AG04449 (cell line): ENCODE measurements around the gene PPCDC.
"Not testable (repeated sequence)": the region's sequence is repeated elsewhere in the genome, so short reads cannot be mapped to it uniquely, and the experiment has no call there.

Experiments
- CTCF ChIA-PET: fragments of 350-600 bp; formaldehyde crosslinking; extraction: SDS; loops from one replicate; lab custom pipeline; 2021; ENCODE audit warnings: antibody characterized with exemption; lab: Yijun Ruan, JAX
- POLR2A ChIA-PET: fragments of 400-600, 350-600 bp; formaldehyde crosslinking; extraction: SDS; loops from one replicate; lab custom pipeline; 2020; ENCODE audit warnings: antibody characterized with exemption, inconsistent platforms; lab: Yijun Ruan, JAX
- DNase-seq: peaks from one replicate; pipeline ENCODE4 v3.0.0-alpha.2; 2010; ENCODE audit warnings: low read depth, low spot score
- H3K4me3 ChIP-seq: 2 replicates; pipeline ENCODE4 v1.5.1; 2011; ENCODE audit warnings: low read depth, mild to moderate bottlenecking, control low read depth, low read length
- CTCF ChIP-seq: IDR thresholded peaks from one replicate; pipeline ENCODE4 v1.5.1; 2011; ENCODE audit warnings: mild to moderate bottlenecking, moderate library complexity, low read length, control low read depth, inconsistent platforms; ENCODE audit not compliant: insufficient read depth; ENCODE audit errors: missing control alignments

PPCDC gene

GRCh38 chr15:75068748-75069147 is 45.4 kb downstream of the PPCDC start:
- POLR2A ChIA-PET: no interaction called here
- no peak for TF ChIP-seq CTCF
- CTCF ChIA-PET: no interaction called here

GRCh38 chr15:75069301-75069925 is 46.0 kb downstream of the PPCDC start:
- no peak overlapping the region for H3K4me3 ChIP-seq
- no peak for TF ChIP-seq CTCF
- ChIA-PET CTCF (no interaction called here), POLR2A (no interaction called here)
- DNase-seq: no peak

More at GRCh38 chr15:75068748-75069147, 45.4 kb downstream of the PPCDC start:
- no peak for DNase-seq
- H3K4me3 ChIP-seq: no peak overlapping the region

GRCh38 chr15:75070674-75071073 is 47.3 kb downstream of the PPCDC start:
- POLR2A ChIA-PET: no interaction called here
- H3K4me3 ChIP-seq: no peak overlapping the region
- no peak for DNase-seq
- CTCF ChIA-PET: no interaction called here
- TF ChIP-seq CTCF: no peak

GRCh38 chr15:75073197-75073596 is 49.8 kb downstream of the PPCDC start:
- no peak overlapping the region for H3K4me3 ChIP-seq
- ChIA-PET CTCF (interaction anchor here (1.2 to 1.7 kb wide), 2 partner anchors 14 to 17 kb away, joined by 3 to 4 read pairs; no protein-coding TSS in a partner anchor), POLR2A (no interaction called here)
- no peak for TF ChIP-seq CTCF
- DNase-seq: no peak

- ChIA-PET POLR2A (no interaction called here), CTCF (interaction anchor here (0.9 kb wide), 1 partner anchor 10 kb away, joined by 4 read pairs; no protein-coding TSS in a partner anchor)
- no peak for TF ChIP-seq CTCF
- no peak overlapping the region for H3K4me3 ChIP-seq
- no peak for DNase-seq
These were observed 52.9 kb downstream of the PPCDC start for GRCh38 chr15:75076277-75076676.

GRCh38 chr15:75077551-75077961 is 54.2 kb downstream of the PPCDC start:
- CTCF ChIA-PET, H3K4me3 ChIP-seq, POLR2A ChIA-PET, DNase-seq: not testable (repeated sequence)

- no peak overlapping the region for H3K4me3 ChIP-seq
These were observed 57.8 kb downstream of the PPCDC start for GRCh38 chr15:75081150-75081549.

More at GRCh38 chr15:75081150-75081549, 57.8 kb downstream of the PPCDC start:
- no peak for TF ChIP-seq CTCF
- CTCF ChIA-PET: no interaction called here
- no peak for DNase-seq
- POLR2A ChIA-PET: no interaction called here
